ENCODE data around the gene USP22. TPM values are rescaled to one million over a fixed set of nuclear protein-coding genes. Genes with fewer than 3 reads are reported as not detected.

Gene USP22
- total RNA-seq, 1 experiment from 2014 or later: 210 TPM

- Histone ChIP-seq H3K36me3 (ENCODE audit: control insufficient read depth in 1 of 2, insufficient read depth in 2 of 2, low read length in 2 of 2) (no peaks in the 10 kb centered on the region), H3K9me2 (ENCODE audit: insufficient read depth) (no peaks in the 10 kb centered on the region), H3K4me1 (ENCODE audit: control insufficient read depth in 1 of 2, insufficient read depth in 2 of 2, low read length in 2 of 2) (peaks cover 6 to 9% of the 10 kb centered on the region in 2 experiments; a peak in 3 of 4 replicates), H3K9ac (ENCODE audit: low read length) (no peak overlapping the region), H3K79me2 (ENCODE audit: insufficient read depth, low read length) (no peaks in the 10 kb centered on the region), H3K4me3 (replicated peaks in 1 of 2; ENCODE audit: low read depth in 1 of 2, low read length in 2 of 2) (no peak overlapping the region), H3K9me3 (ENCODE audit: control insufficient read depth in 1 of 2, insufficient read depth in 1 of 2, low read depth in 1 of 2, low read length in 2 of 2) (no peaks in the 10 kb centered on the region), H3K27me3 (ENCODE audit: insufficient read depth, low read length) (no peaks in the 10 kb centered on the region), H4K20me1 (ENCODE audit: insufficient read depth) (no peaks in the 10 kb centered on the region), H2AFZ (ENCODE audit: low read depth, low read length, poor library complexity, severe bottlenecking) (no peak overlapping the region), H3K27ac (ENCODE audit: low read depth, low read length) (no peak overlapping the region), H3K4me2 (ENCODE audit: low read length) (no peak overlapping the region)
- ATAC-seq: no peak
- ChIA-PET RAD21 (ENCODE audit: low non-redundant PET in 1 of 2, low total read pairs in 2 of 2, uncharacterized antibody in 2 of 2, unreplicated experiment in 2 of 2) (no interaction called here), POLR2A (no interaction called here), CTCF (no interaction called here)
- intact Hi-C loops (cut with micrococcal nuclease): no loop called here
- TF ChIP-seq JUND (IDR thresholded peaks at IDR 0.05): no peak
- DNase-seq (ENCODE audit: low read depth, low spot score): no peak
- BruUV-seq (replicated peaks): no TSS peak
Observed at GRCh38 chr17:20988896-20989295, 53.9 kb downstream of the USP22 start.

DNA sequence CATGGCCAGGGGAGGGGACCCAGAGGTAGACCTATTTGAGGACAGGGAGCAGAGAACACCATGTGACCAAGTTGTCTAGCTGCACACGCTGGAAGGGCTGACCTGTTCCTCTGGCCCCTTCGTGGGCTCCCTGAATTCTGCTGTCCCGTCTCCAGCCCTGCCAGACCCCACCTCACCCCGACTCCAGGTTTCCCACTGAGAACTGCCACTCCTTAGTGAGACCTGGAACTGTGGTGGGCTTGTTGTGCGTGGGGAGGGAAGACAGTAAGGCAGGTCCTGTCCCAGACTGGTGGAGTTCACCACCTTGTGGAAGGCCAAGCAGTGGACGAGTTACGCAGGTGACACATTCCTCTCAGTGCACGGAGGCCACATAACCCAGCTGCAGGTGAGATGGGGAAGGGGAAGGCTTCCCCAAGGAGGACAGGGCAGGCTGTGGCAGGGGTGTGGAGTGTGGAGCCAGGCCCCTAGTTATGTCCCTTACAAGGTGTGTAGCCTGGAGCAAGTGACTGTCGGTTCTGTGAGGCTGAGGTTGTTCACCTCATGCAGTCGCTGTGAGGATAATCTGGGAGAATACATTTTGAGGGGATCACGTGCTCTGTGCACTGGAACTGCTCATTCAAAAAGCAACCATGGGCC is 54.7 kb downstream of the USP22 start:
- Histone ChIP-seq H3K9me2 (ENCODE audit: insufficient read depth) (no peaks in the 10 kb centered on the region), H3K4me2 (ENCODE audit: low read length) (no peak overlapping the region), H3K79me2 (ENCODE audit: insufficient read depth, low read length) (no peaks in the 10 kb centered on the region), H3K27me3 (ENCODE audit: insufficient read depth, low read length) (no peaks in the 10 kb centered on the region), H2AFZ (ENCODE audit: low read depth, low read length, poor library complexity, severe bottlenecking) (no peak overlapping the region), H3K9me3 (ENCODE audit: control insufficient read depth in 1 of 2, insufficient read depth in 1 of 2, low read depth in 1 of 2, low read length in 2 of 2) (no peaks in the 10 kb centered on the region), H4K20me1 (ENCODE audit: insufficient read depth) (no peaks in the 10 kb centered on the region), H3K4me3 (replicated peaks in 1 of 2; ENCODE audit: low read depth in 1 of 2, low read length in 2 of 2) (no peak overlapping the region), H3K9ac (ENCODE audit: low read length) (no peak overlapping the region), H3K27ac (ENCODE audit: low read depth, low read length) (no peak overlapping the region), H3K4me1 (ENCODE audit: control insufficient read depth in 1 of 2, insufficient read depth in 2 of 2, low read length in 2 of 2) (peaks cover 2% of the 10 kb centered on the region in 2 experiments; a peak in 3 of 4 replicates), H3K36me3 (ENCODE audit: control insufficient read depth in 1 of 2, insufficient read depth in 2 of 2, low read length in 2 of 2) (no peaks in the 10 kb centered on the region)
- POLR2A ChIA-PET: no interaction called here
- intact Hi-C loops (cut with micrococcal nuclease): no loop called here
- RAD21 ChIA-PET (ENCODE audit: low non-redundant PET in 1 of 2, low total read pairs in 2 of 2, uncharacterized antibody in 2 of 2, unreplicated experiment in 2 of 2): no interaction called here
- DNase-seq (ENCODE audit: low read depth, low spot score) (no peak), ATAC-seq (no peak)
- no TSS peak for BruUV-seq (replicated peaks)
- CTCF ChIA-PET: no interaction called here
- TF ChIP-seq, protein P1, sequence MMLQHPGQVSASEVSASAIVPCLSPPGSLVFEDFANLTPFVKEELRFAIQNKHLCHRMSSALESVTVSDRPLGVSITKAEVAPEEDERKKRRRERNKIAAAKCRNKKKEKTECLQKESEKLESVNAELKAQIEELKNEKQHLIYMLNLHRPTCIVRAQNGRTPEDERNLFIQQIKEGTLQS (IDR thresholded peaks at IDR 0.05): no peak
- no peak for TF ChIP-seq RAD21 (IDR thresholded peaks at IDR 0.05; ENCODE audit: low read depth)
- TF ChIP-seq ELF1 (IDR thresholded peaks at IDR 0.05; ENCODE audit: borderline replicate concordance, low read depth): no peak
- TF ChIP-seq CBX3 (IDR thresholded peaks at IDR 0.05; ENCODE audit: low read depth): no peak
